Measurements from ENCODE around the gene AIP. TPM values are rescaled to one million over a fixed set of nuclear protein-coding genes. Genes with fewer than 3 reads are reported as not detected.
"Not testable (repeated sequence)": the region's sequence is repeated elsewhere in the genome, so short reads cannot be mapped to it uniquely, and the experiment has no call there.

Gene AIP
- total RNA-seq, 1 donor from 2014 or later: 42.2 TPM

- no peak for DNase-seq
Measured at GRCh38 chr11:67507242-67507863, 24.5 kb downstream of the AIP start.

- peak; percentile 99 for DNase-seq
Measured at GRCh38 chr11:67507864-67508485, 25.1 kb downstream of the AIP start, which contains the start of gene CDK2AP2. Gene CDK2AP2, minus strand, starts transcription at chr11:67508162. Its CDS starts 80 bp downstream, at chr11:67508082.

GRCh38 chr11:67508486-67509121, 25.8 kb downstream of the AIP start:
- DNase-seq: peak; percentile 98

- DNase-seq: no peak
Measured at GRCh38 chr11:67510023-67510345, 27.2 kb downstream of the AIP start.

GRCh38 chr11:67511558-67511957, 28.7 kb downstream of the AIP start:
- not testable (repeated sequence) for DNase-seq

GRCh38 chr11:67514116-67514515, 31.3 kb downstream of the AIP start:
- DNase-seq: no peak

GRCh38 chr11:67516806-67517205, 34.0 kb downstream of the AIP start:
- DNase-seq: no peak

GRCh38 chr11:67517784-67518552, 35.1 kb downstream of the AIP start:
- no peak for DNase-seq

GRCh38 chr11:67519726-67520125, 36.9 kb downstream of the AIP start:
- no peak for DNase-seq

GRCh38 chr11:67520856-67521824, 38.3 kb downstream of the AIP start:
- no peak for DNase-seq

GRCh38 chr11:67521924-67522323, 39.1 kb downstream of the AIP start:
- no peak for DNase-seq

GRCh38 chr11:67522338-67522737, 39.5 kb downstream of the AIP start:
- no peak for DNase-seq

- DNase-seq: peak; percentile 20
Measured at GRCh38 chr11:67522844-67523555, 40.2 kb downstream of the AIP start, which contains the start of gene CABP2. Gene CABP2, minus strand, starts transcription at chr11:67523446. Its CDS starts 120 bp downstream, at chr11:67523326.

GRCh38 chr11:67523556-67524479, 41.0 kb downstream of the AIP start:
- peak; percentile 26 for DNase-seq

GRCh38 chr11:67524480-67524808, 41.6 kb downstream of the AIP start:
- no peak for DNase-seq

- no peak for DNase-seq
Measured at GRCh38 chr11:67525275-67525976, 42.6 kb downstream of the AIP start.

- DNase-seq: no peak
Measured at GRCh38 chr11:67528376-67528775, 45.5 kb downstream of the AIP start.

- no peak for DNase-seq
Measured at GRCh38 chr11:67530282-67530592, 47.4 kb downstream of the AIP start.

- no peak for DNase-seq
Measured at GRCh38 chr11:67532889-67533288, 50.1 kb downstream of the AIP start.
